ENCODE measurements around the gene ADGRF4.

- TF ChIP-seq PKNOX1 (IDR thresholded peaks at IDR 0.05) (no peak), LEF1 (IDR thresholded peaks at IDR 0.05; ENCODE audit: borderline replicate concordance) (no peak), FOXA1 (IDR thresholded peaks at IDR 0.05) (no peak), FOXK2 (IDR thresholded peaks at IDR 0.05) (no peak), TARDBP (IDR thresholded peaks at IDR 0.05) (no peak), BHLHE40 (IDR thresholded peaks at IDR 0.05; ENCODE audit: borderline replicate concordance) (no peak), HDGF (IDR thresholded peaks at IDR 0.05; ENCODE audit: borderline replicate concordance) (no peak), SP1 (IDR thresholded peaks at IDR 0.05) (no peak), SUZ12 (IDR thresholded peaks at IDR 0.05) (no peak), ZNF384 (IDR thresholded peaks at IDR 0.05) (no peak), FOXM1 (IDR thresholded peaks at IDR 0.05; ENCODE audit: borderline replicate concordance) (no peak)
Observed at GRCh38 chr6:47762502-47762901, 64.1 kb downstream of the ADGRF4 start.

Measured in HEK293T (cell line).